SH-SY5Y (cell line): ENCODE data around the gene SYNJ2.

Experiments
- GATA2 ChIP-seq: IDR thresholded peaks from 2 replicates; pipeline ENCODE4 v1.6.1; 2011; ENCODE audit warnings: mild to moderate bottlenecking, low read depth, low read length
- GATA3 ChIP-seq: IDR thresholded peaks from 2 replicates; pipeline ENCODE4 v1.6.1; 2011; ENCODE audit warnings: low read depth, mild to moderate bottlenecking, low read length, moderate library complexity

DNA sequence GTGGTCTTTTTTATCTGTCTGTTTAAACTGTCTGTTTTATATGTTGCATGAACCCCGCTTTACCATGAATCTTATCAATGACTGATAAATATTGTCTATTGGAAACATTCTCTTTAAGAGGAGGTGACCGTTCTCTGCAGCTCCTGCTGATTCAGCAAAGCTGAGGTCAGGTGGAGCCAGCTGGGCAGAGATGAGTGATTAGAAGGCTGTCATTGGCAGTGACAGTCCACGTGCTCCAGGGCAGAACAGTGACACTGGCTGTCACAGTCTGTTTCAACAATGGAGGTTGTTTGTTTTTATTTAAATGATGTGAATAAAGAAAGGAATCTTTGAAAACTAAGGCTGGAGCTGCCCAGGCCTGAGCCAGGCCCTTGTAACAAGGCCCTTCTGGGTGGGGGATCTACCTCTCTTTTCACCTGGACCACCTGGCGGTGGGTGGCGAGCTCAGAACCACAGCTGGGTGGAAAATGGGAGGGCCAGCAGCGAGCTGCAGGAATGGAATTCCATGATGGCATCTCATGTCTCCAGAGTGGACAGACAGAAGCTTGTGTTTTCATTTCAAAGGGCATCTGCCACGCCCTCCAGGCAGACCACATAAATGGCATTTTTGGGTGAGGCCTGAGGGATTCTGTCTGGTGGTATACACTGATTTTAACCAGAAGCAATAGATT lies 12.6 kb downstream of the SYNJ2 start:
- no peak for TF ChIP-seq GATA2
- no peak for TF ChIP-seq GATA3
